Activated naive CD4-positive, alpha-beta T cell (primary cell): ENCODE data around the gene GRID1.

Experiments used
- DNase-seq, 4 experiments: peaks; one replicate each; lab custom pipeline; 2025; lab: John Stamatoyannopoulos, UW

GRID1 gene

DNA sequence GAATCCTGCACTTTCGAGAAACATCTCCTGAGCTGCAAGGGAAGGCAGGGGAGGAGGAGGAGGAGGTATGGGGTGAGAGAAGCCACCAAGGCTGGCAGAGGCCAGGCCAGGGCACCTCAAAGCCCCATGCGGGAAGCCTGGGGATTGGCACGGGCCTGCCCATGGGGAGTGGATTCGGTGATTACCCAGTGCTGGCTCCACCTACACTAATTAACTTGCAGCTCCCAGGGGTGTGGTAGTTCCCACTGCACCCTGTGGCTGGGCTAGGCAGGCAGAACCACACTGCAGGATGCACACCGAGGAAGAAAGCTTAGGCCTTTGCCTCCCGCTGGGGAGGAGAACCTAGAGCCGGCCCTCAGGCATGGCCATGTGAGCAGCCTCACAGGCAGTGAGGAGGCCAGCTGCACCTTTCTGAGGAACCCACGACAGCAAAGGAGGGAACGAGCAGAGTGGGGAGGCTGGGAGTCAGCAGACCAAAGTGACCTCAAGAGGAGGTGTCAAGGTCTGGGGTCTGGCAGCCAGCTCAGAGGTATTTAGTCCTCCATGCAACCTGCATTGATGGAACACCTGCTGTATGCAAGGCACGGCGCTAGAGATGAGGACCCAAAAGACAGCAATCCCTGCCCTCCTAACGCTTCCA is 27.2 kb downstream of the GRID1 start:
- DNase-seq: no peak

DNA sequence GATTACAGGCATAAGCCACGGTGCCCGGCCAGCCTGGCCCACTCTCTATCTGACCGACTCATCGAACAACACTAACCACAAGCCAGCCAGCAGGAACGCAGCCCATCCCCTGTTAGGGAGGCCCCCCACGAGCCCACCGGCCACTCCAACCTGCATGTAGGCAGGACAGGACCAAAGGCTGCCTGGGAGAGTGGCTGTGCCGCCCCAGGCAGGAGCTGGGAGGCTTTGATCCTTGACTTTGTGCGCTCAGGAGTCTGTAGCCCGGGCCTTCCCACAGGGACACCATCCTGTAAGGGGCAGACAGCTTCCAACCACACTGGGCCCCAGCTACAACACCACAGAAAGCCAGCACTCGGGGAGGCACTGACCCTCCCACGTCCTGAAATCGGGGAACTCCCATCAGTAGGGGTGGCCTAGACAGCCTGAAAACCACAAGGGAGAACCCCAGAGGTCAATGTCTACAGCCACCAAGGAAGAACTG is 29.4 kb downstream of the GRID1 start:
- no peak for DNase-seq

DNA sequence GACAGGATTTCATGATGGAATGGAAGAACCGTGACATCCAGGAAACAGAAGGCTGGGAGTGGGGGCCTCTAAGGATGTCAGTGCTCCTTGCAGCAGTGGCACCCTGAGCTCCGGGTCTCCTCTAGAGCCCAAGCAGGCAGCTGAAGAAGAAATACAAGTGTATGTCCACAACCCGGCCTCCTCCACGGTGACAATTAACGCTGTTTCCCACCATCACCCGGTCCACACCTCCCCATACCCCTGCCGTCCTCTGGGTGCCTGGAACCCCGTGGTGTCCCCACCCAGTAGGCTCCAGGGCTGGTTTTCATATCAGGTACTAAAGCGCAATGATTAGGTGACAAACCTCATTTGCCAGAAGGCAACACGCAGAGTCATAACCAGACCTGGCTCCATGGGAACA is 30.3 kb downstream of the GRID1 start:
- DNase-seq: no peak

DNA sequence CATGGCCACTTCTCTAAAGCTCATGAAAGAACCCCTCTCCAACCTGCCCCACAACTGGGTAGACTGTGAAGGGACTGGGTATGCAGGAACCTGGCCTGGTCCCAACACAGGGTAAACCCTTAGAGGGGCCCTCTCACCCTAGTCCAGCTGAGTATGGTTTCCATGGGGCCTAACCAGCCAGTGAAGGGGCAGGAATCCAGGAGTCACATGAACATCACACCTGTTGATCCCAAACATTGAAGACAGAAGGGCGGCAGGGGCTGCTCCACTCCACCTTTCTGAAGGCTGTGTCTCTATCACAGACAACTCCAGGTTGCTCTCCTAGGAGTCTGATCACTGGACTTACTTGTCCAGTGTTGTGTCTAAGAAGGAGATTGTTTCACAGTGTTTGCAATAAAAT is 30.8 kb downstream of the GRID1 start:
- DNase-seq: no peak

DNA sequence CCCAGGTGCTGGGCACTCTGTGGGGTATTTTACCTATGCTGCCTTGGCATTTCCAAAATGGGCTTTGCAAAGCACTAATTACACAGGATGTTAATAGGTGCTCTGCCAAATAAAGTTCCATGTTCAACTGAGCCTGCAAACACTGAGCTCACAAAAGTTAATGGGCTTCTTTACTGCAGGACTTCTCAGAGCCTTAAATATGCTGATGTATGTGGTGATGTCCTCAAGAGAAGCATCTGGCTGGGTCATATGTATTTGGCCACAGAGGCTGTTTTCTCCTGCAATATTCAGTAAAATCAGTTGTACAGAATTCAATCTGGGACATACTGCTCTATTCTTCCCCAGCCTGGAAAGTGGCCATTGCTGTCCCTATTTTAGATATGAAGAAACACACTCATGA is 31.3 kb downstream of the GRID1 start:
- DNase-seq: no peak

DNA sequence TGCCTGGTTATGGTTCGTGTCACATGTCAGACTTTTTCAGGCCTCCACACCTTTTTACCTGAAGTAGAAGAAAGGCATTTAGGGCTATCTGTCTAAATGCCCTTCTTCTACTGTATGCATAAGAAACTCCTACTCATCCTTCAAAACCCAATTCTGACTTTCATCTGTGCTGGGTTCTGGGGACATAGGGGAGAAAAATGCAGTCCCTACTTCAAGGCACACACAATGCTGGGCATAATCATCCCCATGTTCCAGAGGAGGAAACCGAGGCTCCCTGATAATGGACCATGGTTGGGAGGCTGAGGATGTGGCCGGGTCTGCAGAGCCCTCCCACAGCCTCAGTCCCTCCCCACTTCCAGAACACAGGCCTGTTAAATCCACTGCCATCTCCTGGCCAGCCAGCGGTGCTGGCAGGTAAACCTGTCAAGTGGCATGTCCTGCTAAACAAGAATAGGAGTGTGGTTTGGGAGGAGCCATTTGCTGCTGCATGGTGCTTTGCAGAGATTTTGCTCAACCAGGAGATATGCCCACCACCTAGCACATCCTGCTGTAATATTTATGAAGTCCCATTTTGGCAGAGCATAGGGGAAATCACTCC is 32.0 kb downstream of the GRID1 start:
- DNase-seq: no peak

DNA sequence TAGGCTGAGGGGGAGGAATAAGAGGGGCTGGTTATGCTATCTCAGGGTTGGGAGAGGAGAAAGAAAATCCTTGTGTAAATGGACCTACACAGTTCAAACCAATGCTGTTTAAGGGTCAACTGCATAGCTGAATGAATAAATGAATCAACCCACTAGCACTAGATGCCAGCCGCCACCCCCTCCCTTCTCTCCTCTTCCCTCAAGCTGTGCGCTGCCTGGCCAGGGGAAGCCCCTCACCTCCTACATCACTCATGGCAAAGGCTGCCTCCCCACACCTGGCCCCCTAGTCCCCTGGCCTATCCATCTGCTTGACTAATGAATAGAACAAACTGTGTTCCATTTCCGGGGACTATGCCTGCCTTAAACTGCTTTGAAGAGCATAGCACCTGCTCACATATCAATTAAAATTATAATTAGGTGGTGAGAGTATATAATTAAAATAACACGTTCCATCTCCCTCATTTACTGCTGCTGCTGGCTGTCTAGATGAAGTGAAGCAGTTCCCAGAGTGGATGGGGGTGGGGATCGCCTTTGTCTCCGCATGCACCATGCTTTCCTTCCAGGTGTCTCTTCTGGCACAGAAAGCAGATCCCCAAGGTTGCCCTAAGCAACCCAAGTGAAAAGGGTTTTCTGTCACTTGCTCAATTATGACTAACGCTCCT is 32.6 kb downstream of the GRID1 start:
- DNase-seq: no peak

DNA sequence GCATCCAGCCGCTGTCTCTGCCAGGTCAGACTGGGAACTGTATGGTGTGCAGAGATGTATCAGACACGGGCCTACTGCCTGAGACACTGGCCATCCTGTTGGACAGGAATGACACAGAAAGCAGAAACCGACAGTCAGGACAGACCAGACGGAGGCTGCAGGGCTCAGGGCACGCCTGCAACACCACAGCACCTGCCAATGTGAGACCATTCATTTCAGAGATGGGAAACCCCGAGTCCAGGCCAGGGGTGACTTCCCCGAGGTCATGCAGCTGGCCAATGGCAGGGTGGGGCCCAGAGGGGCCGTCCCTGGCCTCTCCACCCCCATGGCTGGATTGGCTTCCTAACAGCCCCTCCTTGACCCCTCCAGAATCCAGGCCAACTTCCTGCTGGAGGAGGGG is 34.7 kb downstream of the GRID1 start:
- no peak for DNase-seq

DNA sequence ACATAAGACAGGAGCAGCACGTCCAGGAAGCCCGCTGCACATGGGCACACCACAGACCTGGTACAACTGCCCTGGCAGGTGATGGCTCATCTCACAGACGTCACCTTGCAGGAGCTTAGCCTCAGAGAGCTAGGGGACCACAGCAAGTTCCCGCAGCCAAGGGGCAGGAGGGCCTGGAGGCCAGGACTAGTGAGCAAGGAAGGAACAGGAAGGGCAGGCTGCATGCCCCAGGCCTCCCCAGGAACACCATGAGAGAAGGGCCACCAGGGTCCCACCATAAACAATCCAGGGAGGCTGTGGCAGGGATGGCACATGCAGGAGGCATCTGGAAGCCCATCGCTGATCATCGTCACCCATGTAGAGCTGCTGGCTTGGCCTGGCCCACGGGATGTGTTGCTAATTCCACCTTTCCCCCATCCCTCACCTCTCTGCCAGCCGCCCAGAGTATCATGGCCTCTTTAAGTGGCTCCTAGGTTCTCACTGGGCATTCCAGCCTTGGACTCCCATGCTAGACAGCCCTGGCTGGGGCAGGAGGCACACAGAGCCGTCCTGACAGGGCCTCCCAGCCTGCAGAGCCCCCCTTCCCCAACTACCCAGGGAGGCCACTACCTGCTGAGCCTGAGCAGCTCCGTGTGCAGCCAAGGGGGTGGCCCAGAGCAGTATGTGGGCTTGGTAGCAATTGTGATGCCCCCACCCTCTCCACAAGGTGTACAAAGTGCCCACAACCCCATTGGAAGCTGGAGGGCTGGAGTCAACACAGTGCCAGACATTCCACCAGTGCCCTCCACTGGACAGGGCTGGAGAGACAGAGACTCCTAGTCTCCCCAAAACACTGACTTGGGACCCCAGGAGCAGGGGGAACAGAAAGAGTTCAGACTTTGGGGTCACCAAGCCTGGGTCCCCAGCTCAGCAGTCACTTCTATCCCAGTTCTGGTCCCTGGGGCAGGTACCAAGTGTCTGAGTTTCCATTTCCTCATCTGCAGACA is 35.5 kb downstream of the GRID1 start:
- no peak for DNase-seq

DNA sequence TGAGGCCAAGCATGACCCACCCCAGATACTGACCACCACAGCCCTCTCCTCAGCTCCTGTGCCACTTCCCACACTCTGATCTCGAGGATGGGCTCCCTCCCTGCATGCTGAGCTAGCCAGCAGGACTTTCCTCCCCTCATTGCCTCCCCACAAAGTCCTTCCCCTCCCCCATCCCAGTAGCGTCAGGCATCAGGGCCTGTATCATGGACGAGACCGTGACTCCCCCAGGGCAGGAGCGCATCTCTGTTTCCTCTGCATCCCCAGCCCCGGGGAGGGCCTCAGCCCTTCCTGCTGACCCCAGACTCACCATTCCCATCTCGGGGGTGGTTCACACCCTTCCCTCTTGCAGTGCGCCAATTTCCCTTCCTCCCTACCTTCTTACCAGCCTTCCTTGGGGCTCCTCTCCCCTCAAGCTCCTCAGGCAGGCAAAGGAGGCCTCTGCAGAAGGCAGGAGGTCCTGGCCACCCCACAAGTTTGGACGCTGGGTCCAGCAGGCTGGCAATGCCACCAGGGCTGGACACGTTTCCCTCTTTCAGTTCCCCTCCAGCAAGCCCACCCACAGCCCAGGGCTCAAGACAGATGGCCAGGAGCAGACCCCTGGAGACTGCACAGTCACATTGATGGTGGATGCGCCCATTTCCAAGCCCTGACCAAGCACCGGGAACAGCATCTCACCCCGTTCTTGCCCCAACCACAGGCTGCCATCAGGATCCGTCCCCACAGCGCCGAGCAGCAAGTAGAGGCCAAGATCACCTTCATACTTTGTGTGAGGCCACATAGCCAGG is 36.5 kb downstream of the GRID1 start:
- no peak for DNase-seq

DNA sequence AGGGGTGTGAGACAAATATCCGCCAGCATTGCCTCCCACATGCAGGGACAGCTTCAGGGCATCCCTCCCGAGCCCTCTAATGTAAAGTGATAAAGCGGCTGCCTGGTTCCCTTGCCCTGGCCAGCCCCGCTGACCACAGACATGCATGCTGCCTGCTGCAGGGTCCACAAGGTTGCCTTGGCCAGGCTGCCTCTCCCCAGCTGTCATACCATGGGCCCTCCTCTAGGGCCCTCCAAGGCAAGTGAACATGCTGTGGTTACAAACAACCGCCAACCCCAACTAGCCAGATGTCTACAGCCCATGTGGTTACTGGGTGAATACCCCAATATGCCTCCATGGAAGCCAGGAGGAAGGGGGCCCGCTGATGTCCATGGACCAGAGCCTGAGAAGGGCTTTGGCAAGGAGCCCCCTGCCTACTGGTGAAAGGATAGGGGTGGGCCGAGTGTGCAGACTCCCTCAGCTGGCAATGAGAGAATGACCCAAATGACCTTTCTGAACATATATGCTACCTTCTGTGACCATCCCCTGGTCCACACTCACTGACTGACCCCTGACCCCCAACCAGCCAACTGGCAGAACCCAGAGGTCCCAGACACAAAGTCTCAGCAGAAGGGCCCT is 37.4 kb downstream of the GRID1 start:
- no peak for DNase-seq

DNA sequence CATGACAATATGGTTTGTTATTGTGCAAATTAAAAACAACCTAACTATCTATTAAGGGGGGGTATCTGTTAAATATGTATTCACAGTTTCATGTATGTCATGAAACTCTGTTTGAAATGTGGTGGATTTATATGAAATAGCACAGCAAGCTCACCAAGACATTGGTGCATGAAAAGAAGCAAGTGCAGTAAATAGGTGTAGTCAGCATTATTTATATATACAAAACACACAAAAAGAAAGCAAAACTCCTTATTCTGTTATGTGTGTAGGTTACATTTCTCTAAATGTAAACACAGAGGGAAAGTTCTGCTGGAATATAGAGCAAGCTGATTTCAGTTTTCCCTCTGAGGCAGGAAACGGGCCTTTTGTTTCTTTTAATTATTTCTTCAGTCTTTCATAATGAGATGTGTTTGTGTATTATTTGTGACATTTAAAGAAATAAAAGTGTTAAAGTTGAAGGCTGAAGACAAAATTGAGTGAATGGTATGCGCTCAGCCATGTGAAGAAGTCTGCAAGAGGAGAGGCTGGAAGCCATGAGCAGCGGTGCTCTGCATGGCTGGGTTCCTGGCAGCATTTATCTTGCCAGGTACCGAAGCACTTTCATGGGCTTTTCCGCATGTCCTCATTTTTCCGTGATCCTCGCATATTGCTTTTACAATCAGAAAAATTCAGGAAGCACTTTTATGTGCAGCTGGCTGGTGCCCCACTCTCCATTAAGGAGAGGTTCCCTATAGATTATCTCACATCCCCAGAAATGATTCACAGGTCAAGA is 38.5 kb downstream of the GRID1 start:
- no peak for DNase-seq

DNA sequence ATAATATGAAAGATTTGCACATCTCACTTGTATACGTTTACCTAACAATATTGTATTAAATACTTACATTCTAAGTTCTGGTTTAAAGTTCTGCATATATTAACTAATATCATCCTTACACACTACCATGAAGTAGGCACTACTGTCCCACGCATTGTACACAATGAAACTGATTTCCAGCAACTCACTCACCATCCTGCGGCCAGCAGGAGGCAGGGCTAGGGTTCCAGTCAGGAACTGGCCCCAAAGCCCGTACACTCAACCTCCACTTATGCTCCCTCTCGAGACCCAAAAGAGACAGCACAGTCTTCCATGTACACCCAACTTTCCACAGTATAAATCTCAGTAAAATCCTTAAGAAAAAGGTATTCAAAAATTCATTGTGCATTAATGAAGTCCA is 41.4 kb downstream of the GRID1 start:
- no peak for DNase-seq

DNA sequence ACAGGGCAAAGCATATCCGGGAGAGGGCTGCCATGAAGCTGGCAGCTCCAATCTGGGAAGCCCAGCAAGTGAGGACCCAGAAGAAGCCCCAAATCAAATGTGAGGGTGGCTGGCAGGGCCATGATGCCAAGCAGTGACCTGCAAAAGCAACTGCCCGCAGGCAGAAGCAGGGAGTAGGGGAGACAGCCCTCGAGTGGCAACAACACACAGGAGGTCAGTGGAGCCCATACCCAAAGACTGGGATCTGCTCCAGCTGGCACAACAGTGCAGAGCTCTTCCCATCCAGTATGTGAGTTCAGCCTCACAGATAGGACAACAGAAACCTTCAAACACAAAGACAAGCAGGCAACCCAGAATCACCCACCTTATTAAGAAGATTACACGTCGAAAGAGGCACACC is 45.0 kb downstream of the GRID1 start:
- DNase-seq: no peak

DNA sequence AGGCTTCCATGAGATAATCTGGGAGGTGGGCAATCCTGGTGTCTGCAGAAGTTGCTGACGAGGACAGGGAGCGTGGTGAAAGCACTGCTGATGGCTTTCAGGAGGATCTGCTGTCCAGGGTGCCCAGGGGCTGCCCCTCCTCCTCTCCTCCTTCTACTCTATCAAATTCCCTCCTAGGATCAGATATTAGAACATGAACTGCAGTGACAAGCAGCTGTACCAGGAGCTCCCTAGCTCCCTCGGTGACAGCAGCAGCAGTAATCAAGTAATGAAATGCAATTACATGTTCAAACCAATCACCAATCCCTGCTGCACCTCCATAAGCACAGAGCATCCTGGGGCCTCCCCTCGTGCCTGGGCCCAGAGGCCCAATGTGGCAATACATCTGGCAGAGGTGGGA is 46.9 kb downstream of the GRID1 start:
- no peak for DNase-seq

DNA sequence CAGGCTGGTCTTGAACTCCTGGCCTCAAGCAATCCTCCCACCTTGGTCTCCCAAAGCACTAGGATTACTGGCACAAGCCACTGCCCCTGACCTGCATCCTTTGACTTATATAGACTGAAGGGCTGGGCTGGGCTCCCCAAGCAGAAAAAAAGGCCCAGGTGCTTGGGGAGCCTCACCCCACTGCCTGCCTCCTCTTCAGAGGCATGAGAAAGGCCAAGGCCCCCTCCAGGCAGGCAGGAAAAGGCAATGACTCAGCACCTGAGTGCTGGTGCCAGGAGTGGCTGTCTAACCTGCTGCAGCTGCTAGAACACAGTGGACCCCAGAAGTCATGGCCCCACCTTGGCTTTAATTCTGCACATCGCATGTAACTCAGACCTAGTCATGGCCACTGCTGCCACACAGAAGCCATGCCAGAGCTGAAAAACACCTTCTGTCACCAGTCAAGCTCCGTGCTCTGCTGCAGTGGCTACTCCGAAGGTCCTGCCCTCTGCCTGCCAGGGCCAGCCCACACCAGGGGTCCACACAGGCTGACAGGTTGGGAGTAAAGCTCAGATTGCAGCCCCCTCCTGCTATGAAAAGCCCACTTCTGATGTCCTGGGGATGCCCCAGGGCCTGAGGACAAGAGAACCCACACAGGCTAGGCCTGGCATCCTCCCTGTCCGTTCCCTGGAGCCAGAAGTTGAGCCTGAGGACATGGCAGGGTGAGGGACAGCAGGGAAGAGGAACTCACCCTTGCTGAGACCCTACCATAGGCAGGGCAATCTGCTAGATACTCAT is 48.5 kb downstream of the GRID1 start:
- DNase-seq: no peak

DNA sequence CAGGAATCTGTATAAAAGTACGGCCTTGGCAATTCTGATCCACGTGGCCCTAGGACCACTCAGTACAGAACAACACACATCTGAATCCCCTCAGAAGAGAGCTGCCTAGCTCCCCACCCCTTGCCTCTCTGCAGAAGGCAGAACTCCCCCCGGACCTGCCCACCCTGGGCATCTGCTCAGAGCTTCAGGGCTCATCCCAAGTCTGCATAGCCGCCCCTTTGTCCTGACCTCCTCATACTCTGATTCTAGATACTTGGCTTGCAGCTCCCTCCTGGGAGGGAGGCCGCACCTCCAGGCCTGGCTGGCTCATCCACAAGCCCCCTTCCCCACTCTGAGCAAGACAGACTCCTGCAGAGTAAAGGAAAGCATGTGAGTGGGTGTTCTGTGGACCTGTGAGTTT is 49.6 kb downstream of the GRID1 start:
- DNase-seq: no peak

DNA sequence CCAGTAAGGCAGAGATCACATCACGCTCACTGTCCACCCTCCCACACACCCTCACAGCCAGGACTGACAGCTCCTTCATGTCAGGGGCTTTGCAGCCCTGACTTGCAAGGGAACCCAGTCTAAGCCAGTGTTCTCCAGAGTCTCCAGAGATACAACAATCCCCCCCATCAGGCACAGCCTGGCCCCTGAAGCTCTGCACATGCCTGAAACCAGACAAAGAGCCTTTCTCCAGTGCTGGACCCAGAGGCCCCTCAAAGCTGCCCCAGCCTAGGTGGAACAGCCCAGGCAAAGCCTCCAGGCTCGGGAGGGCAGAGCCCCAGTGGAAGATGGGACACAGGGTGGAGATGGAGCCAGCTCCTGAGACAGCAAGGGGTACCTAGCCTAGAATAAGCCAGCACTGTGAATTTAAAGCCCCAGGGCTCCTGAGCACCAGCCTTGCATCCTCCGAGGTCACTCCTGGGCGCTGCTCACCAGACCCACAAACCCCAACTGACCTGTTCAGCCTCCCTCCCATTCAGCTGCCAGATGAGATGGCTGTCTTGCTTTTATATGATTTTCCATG is 50.2 kb downstream of the GRID1 start:
- no peak for DNase-seq

DNA sequence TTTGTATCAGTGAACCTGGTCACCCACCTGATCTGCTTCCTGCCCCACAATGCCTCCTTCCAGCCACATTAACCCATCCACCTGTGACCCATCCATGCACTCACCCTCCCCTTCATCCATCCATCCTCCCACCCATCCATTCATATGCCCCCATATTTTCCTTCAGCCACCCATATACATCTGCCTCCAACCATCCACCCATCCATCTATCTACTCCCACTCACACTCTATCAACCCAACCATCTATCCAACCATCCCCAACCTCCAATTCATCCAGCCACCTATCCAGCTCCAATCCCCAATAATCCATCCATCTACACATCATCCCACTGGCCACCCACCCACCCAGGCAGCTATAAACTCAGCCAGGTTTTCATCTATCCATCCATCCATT is 51.0 kb downstream of the GRID1 start:
- DNase-seq: no peak
